ENCODE measurements around the gene TM2D3. TPM values are rescaled to one million over a fixed set of nuclear protein-coding genes. Genes with fewer than 3 reads are reported as not detected.

TM2D3 gene
- total RNA-seq, 1 experiment from 2014 or later, result 26.2 TPM

DNA sequence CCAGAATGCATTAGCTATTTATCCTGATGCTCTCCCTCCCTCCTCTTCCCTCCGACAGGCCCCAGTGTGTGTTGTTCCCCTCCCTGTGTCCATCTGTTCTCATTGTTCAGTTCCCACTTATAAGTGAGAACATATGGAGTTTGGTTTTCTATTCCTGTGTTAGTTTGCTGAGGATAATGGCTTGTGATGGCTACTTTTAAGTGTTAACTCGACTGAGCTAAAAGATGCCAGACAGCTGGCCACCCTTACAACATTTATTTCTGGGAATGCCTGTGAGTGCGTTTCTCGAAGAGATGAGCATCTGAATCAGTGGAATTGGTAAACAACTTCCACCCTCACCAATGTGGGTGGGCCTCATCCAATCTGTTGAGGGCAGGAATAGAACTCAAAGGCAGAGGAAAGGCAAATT lies 24.7 kb upstream of the TM2D3 start:
- no peak for DNase-seq (ENCODE audit: unreplicated experiment)
- POLR2A ChIA-PET, result no interaction called here
- H3K4me3 Mint-ChIP-seq (ENCODE audit: unreplicated experiment), result no peak overlapping the region
- H3K27me3 Mint-ChIP-seq (ENCODE audit: insufficient read depth, unreplicated experiment), result no peaks in the 10 kb centered on the region
- no TSS peak for BruUV-seq (replicated peaks)
- no peak overlapping the region for H3K27ac Mint-ChIP-seq (ENCODE audit: low read depth, unreplicated experiment)
- intact Hi-C loops (cut with micrococcal nuclease), result no loop called here
- peaks cover 37% of the 10 kb centered on the region for H3K36me3 Mint-ChIP-seq (ENCODE audit: insufficient read depth, unreplicated experiment)
- CTCF ChIA-PET, result interaction anchor here (0.7 to 1.1 kb wide), 2 partner anchors 17 to 399 kb away, joined by 3 to 5 read pairs; no protein-coding TSS in a partner anchor
- H3K9me3 Mint-ChIP-seq (ENCODE audit: unreplicated experiment), result peaks cover 15% of the 10 kb centered on the region
- TF ChIP-seq, protein P1, sequence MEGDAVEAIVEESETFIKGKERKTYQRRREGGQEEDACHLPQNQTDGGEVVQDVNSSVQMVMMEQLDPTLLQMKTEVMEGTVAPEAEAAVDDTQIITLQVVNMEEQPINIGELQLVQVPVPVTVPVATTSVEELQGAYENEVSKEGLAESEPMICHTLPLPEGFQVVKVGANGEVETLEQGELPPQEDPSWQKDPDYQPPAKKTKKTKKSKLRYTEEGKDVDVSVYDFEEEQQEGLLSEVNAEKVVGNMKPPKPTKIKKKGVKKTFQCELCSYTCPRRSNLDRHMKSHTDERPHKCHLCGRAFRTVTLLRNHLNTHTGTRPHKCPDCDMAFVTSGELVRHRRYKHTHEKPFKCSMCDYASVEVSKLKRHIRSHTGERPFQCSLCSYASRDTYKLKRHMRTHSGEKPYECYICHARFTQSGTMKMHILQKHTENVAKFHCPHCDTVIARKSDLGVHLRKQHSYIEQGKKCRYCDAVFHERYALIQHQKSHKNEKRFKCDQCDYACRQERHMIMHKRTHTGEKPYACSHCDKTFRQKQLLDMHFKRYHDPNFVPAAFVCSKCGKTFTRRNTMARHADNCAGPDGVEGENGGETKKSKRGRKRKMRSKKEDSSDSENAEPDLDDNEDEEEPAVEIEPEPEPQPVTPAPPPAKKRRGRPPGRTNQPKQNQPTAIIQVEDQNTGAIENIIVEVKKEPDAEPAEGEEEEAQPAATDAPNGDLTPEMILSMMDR (IDR thresholded peaks at IDR 0.05; ENCODE audit: unreplicated experiment), result no peak
- H3K4me1 Mint-ChIP-seq (ENCODE audit: insufficient read depth, unreplicated experiment), result peaks cover 19% of the 10 kb centered on the region

DNA sequence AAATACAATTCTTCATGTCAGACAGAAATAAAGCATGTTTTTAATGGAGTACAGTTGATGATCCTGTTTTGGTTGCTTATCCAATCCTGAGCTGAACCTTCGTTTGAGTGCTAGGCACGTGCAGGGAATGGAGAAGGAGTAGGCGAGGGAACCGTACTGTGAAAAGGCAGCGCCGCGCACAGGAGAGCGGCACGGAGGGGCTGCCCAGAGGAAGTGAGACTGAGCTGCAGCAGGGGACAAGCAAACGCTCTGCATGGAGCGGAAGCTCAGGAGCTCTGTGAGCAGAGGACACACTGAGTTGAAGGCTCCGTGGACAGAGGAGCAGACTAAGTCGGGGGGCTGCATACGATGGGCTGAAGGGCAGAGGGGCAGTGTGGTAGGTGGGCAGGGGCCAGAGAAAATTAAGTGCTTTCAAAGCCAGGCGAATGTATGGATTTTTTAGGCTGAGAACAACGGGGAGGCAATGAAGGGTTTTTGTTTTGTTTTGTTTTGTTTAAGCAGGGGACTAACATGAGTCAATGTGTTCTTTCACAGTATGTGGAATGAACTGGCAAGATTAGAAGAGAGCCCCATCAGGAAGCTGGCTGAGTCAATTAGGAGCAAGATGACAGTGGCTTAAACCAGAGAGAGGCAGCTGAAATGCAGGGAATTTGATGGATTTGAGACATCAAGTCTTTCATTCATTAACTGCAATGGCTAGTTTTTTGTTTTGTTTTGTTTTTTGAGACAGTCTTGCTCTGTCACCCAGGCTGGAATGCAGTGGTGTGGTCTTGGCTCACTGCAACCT lies 23.8 kb upstream of the TM2D3 start:
- TF ChIP-seq, protein P1 (IDR thresholded peaks at IDR 0.05; ENCODE audit: unreplicated experiment), result no peak
- Mint-ChIP-seq H3K27me3 (ENCODE audit: insufficient read depth, unreplicated experiment) (no peaks in the 10 kb centered on the region), H3K9me3 (ENCODE audit: unreplicated experiment) (peaks cover 15% of the 10 kb centered on the region), H3K4me1 (ENCODE audit: insufficient read depth, unreplicated experiment) (peaks cover 19% of the 10 kb centered on the region), H3K27ac (ENCODE audit: low read depth, unreplicated experiment) (no peak overlapping the region), H3K36me3 (ENCODE audit: insufficient read depth, unreplicated experiment) (peaks cover 31% of the 10 kb centered on the region), H3K4me3 (ENCODE audit: unreplicated experiment) (no peak overlapping the region)
- intact Hi-C loops (cut with micrococcal nuclease), result no loop called here
- DNase-seq (ENCODE audit: unreplicated experiment), result peak; percentile 31
- ChIA-PET POLR2A (no interaction called here), CTCF (interaction anchor here (1.1 kb wide), 1 partner anchor 16 kb away, joined by 5 read pairs; no protein-coding TSS in a partner anchor)
- BruUV-seq (replicated peaks), result no TSS peak

DNA sequence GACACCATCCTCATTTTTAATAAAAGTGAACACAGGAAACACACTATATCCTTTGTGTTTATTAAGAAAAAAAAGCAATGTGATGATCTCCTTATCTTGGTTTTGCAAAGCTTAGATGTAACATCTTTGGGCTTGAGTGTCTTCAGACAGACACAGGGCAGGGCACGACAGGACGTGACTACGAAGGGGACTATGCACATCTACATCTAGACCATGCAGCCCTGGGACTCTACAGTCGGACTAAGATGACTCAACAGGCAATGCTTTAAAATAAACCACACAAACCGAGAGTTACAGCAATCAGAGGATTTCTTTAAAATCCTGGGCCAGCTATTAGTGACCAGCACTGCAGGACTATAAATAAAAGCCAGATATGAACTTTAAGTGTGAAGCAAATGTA lies 22.8 kb upstream of the TM2D3 start:
- TF ChIP-seq, protein P1 (IDR thresholded peaks at IDR 0.05; ENCODE audit: unreplicated experiment), result no peak
- peaks cover 31% of the 10 kb centered on the region for H3K36me3 Mint-ChIP-seq (ENCODE audit: insufficient read depth, unreplicated experiment)
- intact Hi-C loops (cut with micrococcal nuclease), result no loop called here
- H3K27me3 Mint-ChIP-seq (ENCODE audit: insufficient read depth, unreplicated experiment), result no peaks in the 10 kb centered on the region
- ChIA-PET POLR2A (no interaction called here), CTCF (no interaction called here)
- H3K9me3 Mint-ChIP-seq (ENCODE audit: unreplicated experiment), result peaks cover 15% of the 10 kb centered on the region
- no peak overlapping the region for H3K4me3 Mint-ChIP-seq (ENCODE audit: unreplicated experiment)
- H3K4me1 Mint-ChIP-seq (ENCODE audit: insufficient read depth, unreplicated experiment), result peaks cover 19% of the 10 kb centered on the region
- no TSS peak for BruUV-seq (replicated peaks)
- DNase-seq (ENCODE audit: unreplicated experiment), result peak; percentile 39
- H3K27ac Mint-ChIP-seq (ENCODE audit: low read depth, unreplicated experiment), result no peak overlapping the region

DNA sequence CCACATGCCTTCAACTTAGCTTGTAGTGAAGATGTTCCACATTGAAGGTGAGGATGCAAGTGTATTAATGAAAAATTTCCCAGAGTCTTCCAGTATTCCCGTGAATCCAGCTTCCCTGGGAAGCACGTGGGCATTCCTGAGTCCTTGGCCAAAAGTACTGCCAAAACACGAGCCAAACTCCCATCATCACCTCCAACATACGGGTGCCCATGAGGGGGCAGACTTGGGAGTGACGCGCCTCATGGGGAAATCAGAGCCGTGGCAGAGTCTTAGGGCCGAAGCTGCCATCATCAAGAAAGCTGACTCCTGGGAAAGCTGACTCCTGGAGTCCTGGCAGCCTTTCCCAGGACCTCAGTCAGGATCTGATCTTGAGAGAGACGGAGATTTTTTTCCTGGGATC lies 20.1 kb upstream of the TM2D3 start:
- POLR2A ChIA-PET, result no interaction called here
- no peak for DNase-seq (ENCODE audit: unreplicated experiment)
- Mint-ChIP-seq H3K27me3 (ENCODE audit: insufficient read depth, unreplicated experiment) (no peaks in the 10 kb centered on the region), H3K27ac (ENCODE audit: low read depth, unreplicated experiment) (no peak overlapping the region), H3K9me3 (ENCODE audit: unreplicated experiment) (no peaks in the 10 kb centered on the region), H3K4me1 (ENCODE audit: insufficient read depth, unreplicated experiment) (peaks cover 19% of the 10 kb centered on the region), H3K36me3 (ENCODE audit: insufficient read depth, unreplicated experiment) (peaks cover 31% of the 10 kb centered on the region), H3K4me3 (ENCODE audit: unreplicated experiment) (no peak overlapping the region)
- BruUV-seq (replicated peaks), result no TSS peak
- CTCF ChIA-PET, result interaction anchor here (0.6 kb wide), 1 partner anchor 374 kb away, joined by 3 read pairs; no protein-coding TSS in a partner anchor
- intact Hi-C loops (cut with micrococcal nuclease), result no loop called here
- TF ChIP-seq, protein P1 (IDR thresholded peaks at IDR 0.05; ENCODE audit: unreplicated experiment), result no peak

Measured in MCF 10A (cell line).